ENCODE data around the gene PLET1.

PLET1 gene

GRCh38 chr11:112280268-112281126 lies 19.8 kb upstream of the PLET1 start:
- peak; percentile 82 for DNase-seq

- peak; percentile 65 for DNase-seq
These were observed 19.2 kb upstream of the PLET1 start for GRCh38 chr11:112279901-112280267.

GRCh38 chr11:112278803-112279202 lies 18.1 kb upstream of the PLET1 start:
- DNase-seq: no peak

- DNase-seq: no peak
These were observed 17.3 kb upstream of the PLET1 start for GRCh38 chr11:112277941-112278340.

GRCh38 chr11:112277029-112277428 lies 16.4 kb upstream of the PLET1 start:
- DNase-seq: no peak

GRCh38 chr11:112274007-112274783 lies 13.5 kb upstream of the PLET1 start:
- no peak for DNase-seq

- DNase-seq: no peak
These were observed 12.4 kb upstream of the PLET1 start for GRCh38 chr11:112273066-112273465.

- no peak for DNase-seq
These were observed 10.6 kb upstream of the PLET1 start for GRCh38 chr11:112271242-112271641.

- no peak for DNase-seq
These were observed 10.0 kb upstream of the PLET1 start for GRCh38 chr11:112270551-112271180.

- no peak for DNase-seq
These were observed 8.5 kb upstream of the PLET1 start for GRCh38 chr11:112269139-112269538.

- DNase-seq: no peak
These were observed 7.7 kb upstream of the PLET1 start for GRCh38 chr11:112268406-112268805.

- DNase-seq: no peak
These were observed 6.5 kb upstream of the PLET1 start for GRCh38 chr11:112267188-112267591.

GRCh38 chr11:112266410-112266778 lies 5.7 kb upstream of the PLET1 start:
- DNase-seq: no peak

GRCh38 chr11:112265659-112266409 lies 5.2 kb upstream of the PLET1 start:
- no peak for DNase-seq

GRCh38 chr11:112255067-112255720 lies 5.5 kb downstream of the PLET1 start:
- DNase-seq: no peak

- DNase-seq: no peak
These were observed 6.9 kb downstream of the PLET1 start for GRCh38 chr11:112253605-112254242.

GRCh38 chr11:112249871-112250610 lies 10.6 kb downstream of the PLET1 start:
- DNase-seq: no peak

GRCh38 chr11:112248201-112248600 lies 12.5 kb downstream of the PLET1 start:
- no peak for DNase-seq

GRCh38 chr11:112247201-112247600 lies 13.5 kb downstream of the PLET1 start:
- DNase-seq: no peak

GRCh38 chr11:112241486-112241885 lies 19.2 kb downstream of the PLET1 start:
- no peak for DNase-seq

- DNase-seq: no peak
These were observed 22.6 kb downstream of the PLET1 start for GRCh38 chr11:112238041-112238440.

Data from CD4-positive, alpha-beta T cell treated with Interleukin-4 for 4 hours (primary cell).